ENCODE data around the gene PLD6.

The PLD6 gene

GRCh38 chr17:17155568-17155967, 50.6 kb downstream of the PLD6 start:
- no peak for DNase-seq (ENCODE audit: low read depth)
- in situ Hi-C loops (cut with HindIII; ENCODE audit: low sequenced_read_pairs): loop anchor here (5.0 kb wide), 1 partner anchor 103 kb away; no protein-coding TSS in a partner anchor
- H3K4me3 ChIP-seq (ENCODE audit: low read depth, low read length): no peak overlapping the region
- no peak for TF ChIP-seq CTCF (IDR thresholded peaks at IDR 0.05; ENCODE audit: low read depth, low read length, missing control alignments)

- in situ Hi-C loops (cut with HindIII; ENCODE audit: low sequenced_read_pairs): loop anchor here (5.0 kb wide), 1 partner anchor 103 kb away; no protein-coding TSS in a partner anchor
- DNase-seq (ENCODE audit: low read depth): no peak
- no peak for TF ChIP-seq CTCF (IDR thresholded peaks at IDR 0.05; ENCODE audit: low read depth, low read length, missing control alignments)
These were observed 51.2 kb downstream of the PLD6 start for GRCh38 chr17:17154981-17155380.

GRCh38 chr17:17154556-17154955, 51.6 kb downstream of the PLD6 start:
- in situ Hi-C loops (cut with HindIII; ENCODE audit: low sequenced_read_pairs): no loop called here
- DNase-seq (ENCODE audit: low read depth): no peak
- no peak overlapping the region for H3K4me3 ChIP-seq (ENCODE audit: low read depth, low read length)
- no peak for TF ChIP-seq CTCF (IDR thresholded peaks at IDR 0.05; ENCODE audit: low read depth, low read length, missing control alignments)

More at GRCh38 chr17:17154981-17155380, 51.2 kb downstream of the PLD6 start:
- H3K4me3 ChIP-seq (ENCODE audit: low read depth, low read length): no peak overlapping the region

- in situ Hi-C loops (cut with HindIII; ENCODE audit: low sequenced_read_pairs): no loop called here
- no peak for DNase-seq (ENCODE audit: low read depth)
- no peak for TF ChIP-seq CTCF (IDR thresholded peaks at IDR 0.05; ENCODE audit: low read depth, low read length, missing control alignments)
- no peak overlapping the region for H3K4me3 ChIP-seq (ENCODE audit: low read depth, low read length)
These were observed 52.4 kb downstream of the PLD6 start for GRCh38 chr17:17153709-17154108.

GRCh38 chr17:17153071-17153470, 53.1 kb downstream of the PLD6 start:
- no peak overlapping the region for H3K4me3 ChIP-seq (ENCODE audit: low read depth, low read length)
- no peak for DNase-seq (ENCODE audit: low read depth)
- in situ Hi-C loops (cut with HindIII; ENCODE audit: low sequenced_read_pairs): no loop called here
- TF ChIP-seq CTCF (IDR thresholded peaks at IDR 0.05; ENCODE audit: low read depth, low read length, missing control alignments): no peak

GRCh38 chr17:17152385-17152784, 53.7 kb downstream of the PLD6 start:
- no peak overlapping the region for H3K4me3 ChIP-seq (ENCODE audit: low read depth, low read length)
- TF ChIP-seq CTCF (IDR thresholded peaks at IDR 0.05; ENCODE audit: low read depth, low read length, missing control alignments): no peak
- DNase-seq (ENCODE audit: low read depth): no peak
- in situ Hi-C loops (cut with HindIII; ENCODE audit: low sequenced_read_pairs): no loop called here

GRCh38 chr17:17151962-17152361, 54.2 kb downstream of the PLD6 start:
- in situ Hi-C loops (cut with HindIII; ENCODE audit: low sequenced_read_pairs): no loop called here
- peak; percentile 87 for DNase-seq (ENCODE audit: low read depth)
- H3K4me3 ChIP-seq (ENCODE audit: low read depth, low read length): no peak overlapping the region
- TF ChIP-seq CTCF (IDR thresholded peaks at IDR 0.05; ENCODE audit: low read depth, low read length, missing control alignments): no peak

Data from astrocyte of the cerebellum (primary cell).